ENCODE results near the gene MLANA. TPM values are rescaled to one million over a fixed set of nuclear protein-coding genes. Genes with fewer than 3 reads are reported as not detected.
A peak's percentile ranks its signal among the peaks of the same experiment; 100 is the strongest.
"Not testable (repeated sequence)": the region's sequence is repeated elsewhere in the genome, so short reads cannot be mapped to it uniquely, and the experiment has no call there.

Gene MLANA
- total RNA-seq, 1 donor from 2014 or later: not detected

DNA sequence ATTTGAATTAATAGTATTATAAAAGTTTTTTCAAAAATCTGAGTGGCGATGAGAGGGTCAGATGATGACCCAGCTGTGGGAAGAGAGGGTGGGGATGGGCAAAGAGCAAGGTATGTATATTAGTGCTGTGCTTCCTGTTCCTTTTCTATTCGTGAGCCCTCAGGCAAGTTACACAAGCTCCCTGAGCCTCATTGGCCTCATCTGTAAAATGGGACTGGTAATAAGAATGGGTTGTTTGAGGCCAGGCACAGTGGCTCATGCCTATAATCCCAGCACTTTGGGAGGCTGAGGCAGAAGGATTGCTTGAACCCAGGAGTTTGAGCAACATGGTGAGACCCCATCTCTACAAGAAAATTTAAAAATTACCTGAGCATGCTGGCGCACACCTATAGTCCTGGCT is 24.0 kb upstream of the MLANA start:
- intact Hi-C loops (cut with DNase I): no loop called here
- no peak for ATAC-seq (ENCODE audit: poor library complexity)
- no peak for DNase-seq

DNA sequence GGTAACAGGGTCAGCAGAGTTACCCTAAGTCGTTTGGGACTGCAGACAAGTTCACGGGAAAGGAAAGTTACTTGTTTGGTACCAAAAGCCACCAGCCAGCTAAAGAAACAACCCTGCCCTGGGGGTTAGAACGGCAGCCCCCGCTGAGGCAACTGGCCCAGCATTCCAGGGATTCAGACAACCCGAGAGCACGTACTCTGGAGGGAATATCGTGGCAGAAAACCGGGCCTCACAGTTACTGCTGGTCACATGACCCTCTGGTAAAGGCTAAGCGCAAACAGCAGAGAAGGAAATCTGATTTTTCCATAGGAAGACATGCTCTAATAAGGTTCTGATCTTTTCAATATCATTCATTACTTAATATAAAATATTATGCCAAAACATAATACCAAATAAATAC is 22.5 kb upstream of the MLANA start:
- intact Hi-C loops (cut with DNase I): no loop called here
- DNase-seq: no peak
- no peak for ATAC-seq (ENCODE audit: poor library complexity)

DNA sequence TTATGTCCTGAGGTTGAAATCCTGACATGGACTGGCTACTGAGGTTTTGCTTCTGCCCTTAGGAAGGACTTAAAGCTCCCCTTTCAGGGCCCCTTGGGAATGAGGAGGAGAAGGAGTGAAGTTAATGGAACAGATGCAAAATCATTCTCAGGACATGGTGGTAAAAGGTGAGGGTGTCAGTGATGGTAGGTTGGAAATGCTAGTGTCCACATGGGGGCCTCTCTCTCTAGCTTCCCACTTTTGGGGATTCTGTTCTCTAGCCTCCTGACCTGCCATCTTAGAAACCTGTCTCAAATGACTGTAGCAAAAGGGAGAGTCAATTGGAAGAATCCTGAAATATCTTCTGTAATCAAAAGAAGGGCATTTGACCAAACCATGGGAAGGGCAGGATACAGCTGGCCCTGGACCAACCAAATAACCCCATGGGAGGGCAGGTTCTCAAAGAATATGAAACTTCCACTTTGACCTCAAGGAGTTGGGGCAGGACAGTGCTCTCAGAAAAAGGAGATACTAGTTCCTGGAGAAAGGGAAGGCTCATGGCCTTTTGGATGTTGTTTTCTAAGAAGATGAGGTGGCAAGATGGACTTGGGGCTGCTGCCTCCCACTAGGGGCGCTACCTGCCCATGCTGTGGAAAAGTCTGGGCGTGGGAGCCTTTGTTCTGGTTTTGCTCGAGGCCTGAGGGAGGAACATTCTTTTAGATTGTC is 21.2 kb upstream of the MLANA start:
- no peak for ATAC-seq (ENCODE audit: poor library complexity)
- no peak for DNase-seq
- intact Hi-C loops (cut with DNase I): no loop called here

DNA sequence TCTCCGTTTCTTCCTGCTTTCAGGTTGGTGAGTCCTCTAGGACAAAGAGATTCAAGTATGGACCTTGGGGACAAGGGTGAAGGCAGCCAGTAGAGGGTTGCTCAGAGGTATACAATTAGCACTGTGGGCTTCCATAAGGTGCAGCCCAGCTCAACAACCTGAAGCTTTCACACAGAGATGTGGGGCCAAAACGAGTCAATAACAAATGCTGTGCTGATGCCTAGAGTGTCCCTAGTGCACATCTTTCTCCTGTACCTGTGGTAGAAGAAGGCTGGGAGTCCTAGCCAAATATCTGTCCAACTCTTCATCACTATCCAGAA is 20.7 kb upstream of the MLANA start:
- DNase-seq (no peak), ATAC-seq (ENCODE audit: poor library complexity) (no peak)
- intact Hi-C loops (cut with DNase I): no loop called here

DNA sequence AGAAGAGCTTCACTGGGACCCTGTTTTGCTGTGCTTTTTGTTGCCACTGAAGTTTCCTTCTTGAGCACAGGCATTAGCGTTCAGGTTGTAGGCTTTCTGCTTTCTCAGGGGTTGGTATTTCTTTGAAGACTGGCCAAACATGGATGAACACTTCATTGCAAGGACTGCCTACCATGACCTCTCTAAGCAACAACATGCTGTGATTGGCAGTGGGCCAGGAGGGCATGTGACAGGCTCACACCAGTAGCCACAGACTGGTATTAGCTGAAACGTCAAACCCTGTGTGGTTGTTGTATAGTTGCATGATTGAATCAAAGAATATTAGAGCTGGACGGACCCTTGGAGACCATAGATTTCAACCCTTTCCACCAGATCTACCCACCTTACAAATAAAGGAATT is 20.0 kb upstream of the MLANA start:
- ATAC-seq (ENCODE audit: poor library complexity): no peak
- intact Hi-C loops (cut with DNase I): no loop called here
- no peak for DNase-seq

DNA sequence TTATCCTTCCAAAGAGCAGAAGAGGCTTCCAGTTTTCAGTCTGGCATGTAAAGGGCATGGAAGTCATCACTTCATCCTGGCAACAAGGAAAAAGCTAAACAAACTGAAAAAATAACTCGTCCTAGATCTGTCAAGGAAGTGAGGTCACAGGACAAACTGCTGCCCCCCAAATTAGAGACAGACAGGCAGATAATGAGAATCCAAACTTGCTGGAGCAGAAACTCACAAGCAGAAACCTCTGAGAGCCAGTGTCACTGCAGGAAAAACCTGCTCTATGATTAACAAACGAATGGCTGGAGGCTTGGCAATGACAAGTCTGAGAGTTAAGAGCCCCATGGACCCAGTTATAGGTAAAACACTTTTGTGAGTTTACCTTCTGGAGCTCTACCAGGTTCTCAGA is 18.9 kb upstream of the MLANA start:
- ATAC-seq (ENCODE audit: poor library complexity) (no peak), DNase-seq (no peak)
- intact Hi-C loops (cut with DNase I): no loop called here

DNA sequence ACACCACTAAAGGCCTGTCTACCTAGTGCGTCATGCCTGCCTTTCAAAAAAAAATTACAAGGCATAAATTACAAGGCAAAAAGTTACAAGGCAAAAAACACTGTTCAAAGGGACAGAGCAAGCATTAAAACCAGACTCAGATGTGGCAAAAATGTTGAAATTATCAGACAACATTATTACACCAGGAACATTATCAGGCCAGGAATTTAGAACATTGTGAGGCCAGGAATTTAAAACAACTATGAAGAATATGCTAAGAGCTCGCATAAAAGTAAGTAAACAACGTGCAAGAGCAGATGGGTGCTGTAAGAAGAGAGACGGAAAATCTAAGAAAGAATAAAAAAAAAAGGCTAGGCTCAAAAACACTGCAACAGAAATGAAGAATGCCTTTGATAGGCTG is 18.2 kb upstream of the MLANA start:
- ATAC-seq (ENCODE audit: poor library complexity) (no peak), DNase-seq (no peak)
- intact Hi-C loops (cut with DNase I): no loop called here

DNA sequence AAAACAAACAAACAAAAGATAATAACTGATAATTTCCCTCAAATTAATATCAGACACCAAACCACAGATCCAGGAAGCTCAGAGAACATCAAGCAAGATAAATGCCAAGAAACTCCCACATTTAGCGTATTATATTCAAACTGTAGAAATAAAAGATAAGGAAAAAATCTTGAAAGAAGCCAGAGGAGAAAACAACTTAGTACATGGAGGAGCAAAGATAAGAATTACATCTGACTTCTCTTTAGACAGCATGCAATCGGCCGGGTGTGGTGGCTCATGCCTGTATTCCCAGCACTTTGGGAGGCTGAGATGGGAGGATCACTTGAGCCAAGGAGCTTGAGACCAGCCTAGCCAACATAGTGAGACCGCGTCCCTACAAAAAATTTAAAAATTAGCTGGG is 17.2 kb upstream of the MLANA start:
- DNase-seq: no peak
- ATAC-seq (ENCODE audit: poor library complexity): no peak
- intact Hi-C loops (cut with DNase I): no loop called here

DNA sequence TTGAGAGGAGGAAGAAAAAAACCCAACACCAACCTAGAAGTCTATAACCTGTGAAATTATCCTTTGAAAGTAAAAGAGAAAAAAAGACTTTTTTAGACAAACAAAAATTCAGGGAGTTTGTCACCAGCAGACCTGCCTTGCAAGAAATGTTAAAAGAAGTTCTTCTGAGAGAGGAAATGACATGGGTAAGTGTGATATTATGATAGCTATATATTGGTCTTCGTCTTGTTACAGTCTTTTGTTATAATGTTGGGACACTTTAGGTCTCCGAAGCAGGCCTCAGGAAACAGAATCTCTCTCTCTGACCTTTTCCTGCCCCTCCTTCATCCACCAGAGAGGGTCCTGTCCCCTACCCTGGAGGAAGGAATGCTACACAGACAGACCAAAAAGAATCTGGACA is 16.6 kb upstream of the MLANA start:
- ATAC-seq (ENCODE audit: poor library complexity) (no peak), DNase-seq (no peak)
- intact Hi-C loops (cut with DNase I): no loop called here

DNA sequence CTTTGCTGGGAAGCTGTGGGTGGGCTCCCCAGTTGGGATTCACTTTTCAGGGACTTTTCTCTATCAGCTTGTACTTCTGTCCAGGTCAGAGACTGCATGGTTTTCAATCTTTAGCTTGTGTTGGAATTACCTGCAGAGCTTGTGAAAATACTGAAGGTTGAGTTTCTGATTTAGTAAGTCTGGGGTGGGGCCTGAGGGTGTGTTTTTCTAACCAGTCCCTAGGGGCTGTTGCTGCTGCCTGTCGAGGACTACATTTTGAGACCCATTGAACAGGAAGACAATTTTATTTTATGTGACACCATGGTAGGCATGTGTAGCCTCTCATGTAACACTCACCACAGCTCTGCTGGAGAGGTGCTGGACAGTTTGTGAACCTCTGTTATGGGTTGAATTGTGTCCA is 14.7 kb upstream of the MLANA start:
- ATAC-seq (ENCODE audit: poor library complexity): no peak
- intact Hi-C loops (cut with DNase I): no loop called here

DNA sequence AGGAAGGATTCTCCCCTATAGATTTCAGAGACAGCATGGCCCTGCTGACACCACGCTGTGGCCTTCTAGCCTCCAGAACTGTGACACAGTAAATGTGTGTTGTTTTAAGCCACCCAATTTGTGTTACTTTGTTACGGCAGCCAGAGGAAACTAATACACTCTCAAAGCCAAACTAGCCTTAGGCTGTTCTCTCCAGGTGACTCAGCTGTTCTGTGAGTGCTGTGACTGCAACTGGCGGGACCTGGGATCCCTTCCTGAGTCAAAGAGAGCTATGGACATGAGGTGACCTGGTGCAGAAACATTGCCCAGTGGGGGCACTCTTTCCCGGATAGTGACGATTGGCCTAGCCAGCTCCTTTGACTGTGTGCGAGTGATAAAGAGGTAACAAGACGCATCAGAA is 14.0 kb upstream of the MLANA start:
- DNase-seq: no peak
- intact Hi-C loops (cut with DNase I): no loop called here
- no peak for ATAC-seq (ENCODE audit: poor library complexity)

More for the DNA sequence above, 14.7 kb upstream of the MLANA start:
- DNase-seq: no peak

DNA sequence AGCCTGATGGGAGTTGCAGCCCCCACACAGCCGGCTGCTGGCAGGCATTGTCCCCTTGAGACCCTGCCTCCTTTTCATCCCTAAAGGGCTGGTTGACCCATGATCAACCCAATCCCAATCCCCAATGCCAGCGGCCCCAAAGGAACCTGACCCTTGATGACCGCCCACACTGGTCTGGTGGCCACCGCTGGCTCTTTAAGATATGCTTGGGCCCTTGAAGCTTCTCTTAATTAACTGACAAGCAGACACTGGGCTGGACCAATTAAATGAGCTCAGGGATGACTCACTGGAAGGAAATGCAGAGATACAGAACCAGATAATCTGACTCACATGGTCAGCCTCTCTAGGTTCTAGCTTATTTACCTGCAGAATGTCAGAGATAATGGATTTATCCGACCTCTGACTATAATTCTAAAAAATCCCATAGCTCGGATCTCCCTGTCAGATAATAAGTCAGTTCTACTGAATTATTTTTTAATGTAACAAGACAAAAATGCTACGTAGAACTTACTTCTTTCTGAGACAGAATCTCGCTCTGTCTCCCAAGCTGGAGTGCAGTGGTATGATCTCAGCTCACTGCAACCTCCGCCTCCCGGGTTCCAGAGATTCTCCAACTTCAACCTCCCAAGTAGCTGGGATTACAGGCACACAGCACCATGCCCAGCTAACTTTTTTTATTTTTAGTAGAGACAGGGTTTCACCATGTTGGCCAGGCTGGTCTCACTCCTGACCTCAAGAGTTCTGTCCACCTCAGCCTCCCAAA is 11.1 kb upstream of the MLANA start:
- intact Hi-C loops (cut with DNase I): no loop called here
- ATAC-seq (ENCODE audit: poor library complexity) (no peak), DNase-seq (no peak)

DNA sequence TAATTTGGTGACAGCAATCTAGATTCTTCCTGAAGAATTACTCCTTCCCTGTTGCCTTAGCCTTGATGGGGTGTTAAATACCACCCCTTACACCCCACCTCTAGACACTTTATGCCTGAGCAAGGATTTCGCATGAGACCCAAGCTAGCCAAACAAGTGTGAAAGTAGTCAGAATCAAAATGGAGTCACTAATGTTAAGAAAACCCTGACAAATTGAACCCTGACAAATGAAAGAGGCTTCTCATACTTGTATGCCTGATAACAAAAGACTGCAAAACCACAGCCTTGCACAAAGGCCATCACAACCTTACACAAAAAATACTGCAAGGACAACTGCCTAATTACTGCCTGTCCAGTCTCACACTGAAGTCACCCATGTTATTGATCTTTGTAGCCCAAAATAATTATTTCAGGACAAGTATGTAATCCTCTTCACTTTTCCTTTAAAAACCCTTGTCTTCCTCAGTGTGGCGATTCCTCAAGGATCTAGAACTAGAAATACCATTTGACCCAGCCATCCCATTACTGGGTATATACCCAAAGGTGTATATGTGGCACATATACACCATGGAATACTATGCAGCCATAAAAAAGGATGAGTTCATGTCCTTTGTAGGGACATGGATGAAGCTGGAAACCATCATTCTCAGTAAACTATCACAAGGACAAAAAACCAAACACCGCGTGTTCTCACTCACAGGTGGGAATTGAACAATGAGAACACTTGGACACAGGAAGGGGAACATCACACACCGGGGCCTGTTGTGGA is 8.3 kb upstream of the MLANA start:
- ATAC-seq (ENCODE audit: poor library complexity); intact Hi-C loops (cut with DNase I); DNase-seq: not testable (repeated sequence)

DNA sequence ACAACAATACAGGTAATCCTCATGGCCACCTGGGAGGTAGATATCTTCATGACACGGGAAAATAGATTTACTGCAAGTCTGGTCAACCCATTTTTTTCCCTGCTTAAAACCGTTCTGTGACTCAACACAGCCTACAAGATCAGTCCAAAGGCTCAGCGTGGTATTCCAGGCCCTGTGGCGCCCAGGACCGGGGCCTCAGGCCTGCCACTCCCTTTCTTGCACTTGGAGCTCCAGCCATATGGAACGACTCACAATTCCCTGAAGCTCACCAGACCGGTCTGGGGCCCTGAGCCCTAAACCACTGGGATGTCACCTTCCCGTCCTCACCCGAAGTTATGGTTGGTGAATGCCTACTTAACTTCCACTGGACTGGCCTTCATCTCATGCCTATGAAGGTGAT is 6.5 kb upstream of the MLANA start:
- intact Hi-C loops (cut with DNase I): no loop called here
- DNase-seq (no peak), ATAC-seq (ENCODE audit: poor library complexity) (no peak)

DNA sequence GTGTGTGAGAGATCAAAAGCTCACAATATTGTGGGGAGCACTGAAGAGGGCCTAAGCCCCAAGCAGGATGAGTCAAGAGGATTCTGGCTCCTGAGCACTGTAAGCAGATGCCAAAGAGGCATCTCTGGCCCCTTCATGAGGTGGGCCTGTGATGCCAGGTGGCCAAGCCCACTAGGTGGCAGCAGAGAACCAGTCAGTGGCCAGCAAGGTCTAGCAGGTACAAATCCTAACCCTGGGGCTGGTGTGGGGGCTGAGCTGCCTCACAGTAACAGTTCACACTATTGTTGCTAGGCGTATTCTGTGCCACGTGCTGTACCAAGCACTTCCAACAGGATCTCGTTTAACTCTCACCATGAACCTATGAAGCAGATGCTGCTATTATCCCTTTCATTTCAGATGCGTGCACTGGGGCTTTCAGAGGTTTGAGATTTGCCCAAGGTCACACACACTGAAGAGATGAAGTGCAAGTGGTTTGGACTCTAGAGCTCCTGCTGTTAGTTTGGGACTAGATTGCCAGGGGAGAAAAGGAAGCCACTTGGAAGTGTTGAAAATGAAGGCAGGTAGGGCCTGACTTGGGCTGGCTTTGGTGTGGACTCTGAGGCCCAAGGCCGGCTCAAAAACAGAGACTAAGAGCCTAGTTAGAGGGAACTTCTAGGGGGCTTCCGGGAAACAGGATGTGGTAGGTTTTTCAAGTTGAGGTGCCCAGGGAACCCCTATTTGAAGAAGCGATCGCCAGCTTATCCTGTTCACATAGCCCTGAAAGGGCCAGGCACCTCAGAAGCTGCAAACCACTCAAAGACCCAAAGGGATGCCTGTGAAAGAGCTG is 4.4 kb upstream of the MLANA start:
- peak; percentile 86 for ATAC-seq (ENCODE audit: poor library complexity)

DNA sequence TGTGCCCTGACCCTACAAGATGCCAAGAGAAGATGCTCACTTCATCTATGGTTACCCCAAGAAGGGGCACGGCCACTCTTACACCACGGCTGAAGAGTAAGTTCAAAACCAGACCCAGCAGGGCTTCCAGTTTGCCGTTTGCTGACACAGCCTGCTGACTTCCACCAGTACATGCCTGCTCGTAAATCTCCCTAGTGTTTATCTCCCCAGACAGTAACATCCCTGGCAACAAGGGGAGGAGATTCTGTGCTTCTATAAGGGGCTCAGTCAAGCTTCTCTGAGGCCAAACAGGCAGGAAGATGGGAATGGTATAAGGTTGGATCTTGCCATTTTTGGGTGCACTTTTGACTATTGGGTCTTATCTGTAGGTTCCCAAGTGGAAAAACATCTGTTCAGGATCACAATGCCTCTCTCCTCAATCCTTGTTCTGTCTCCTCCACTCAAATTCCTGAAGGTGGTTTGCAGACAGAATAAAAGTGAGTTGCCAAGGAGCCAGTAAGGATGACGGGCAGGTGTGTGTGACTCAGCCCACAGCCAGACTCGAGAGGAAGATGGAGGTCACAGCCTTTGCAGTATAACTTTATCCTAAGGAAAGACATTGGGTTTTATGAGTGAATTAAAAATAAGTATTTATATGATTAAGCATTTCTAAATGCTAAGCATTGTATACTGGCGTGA is 1.9 kb downstream of the MLANA start:
- ATAC-seq (ENCODE audit: poor library complexity) (no peak), DNase-seq (no peak)
- intact Hi-C loops (cut with DNase I): no loop called here

More for the DNA sequence above, 4.4 kb upstream of the MLANA start:
- intact Hi-C loops (cut with DNase I): loop anchor here (5.0 kb wide), 2 partner anchors 166 to 421 kb away; no protein-coding TSS in a partner anchor
- peak; percentile 80 for DNase-seq

DNA sequence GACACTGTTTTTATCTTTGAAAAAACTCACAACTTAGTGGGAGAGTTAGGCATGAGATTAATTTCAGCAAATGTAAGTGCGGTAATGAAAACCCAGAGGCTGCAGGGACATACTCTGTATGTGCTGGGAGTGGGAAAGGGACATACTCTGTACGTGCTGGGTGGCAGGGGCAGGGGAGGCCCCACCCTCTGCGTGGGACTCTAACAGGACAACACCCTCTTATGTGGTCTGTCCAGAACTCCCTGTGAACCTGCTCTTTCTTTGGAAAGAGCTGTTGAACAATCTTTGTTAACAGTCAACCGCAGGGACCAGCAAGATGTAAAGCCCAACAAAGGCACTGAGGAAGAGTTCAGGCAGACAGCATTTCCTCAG is 2.4 kb downstream of the MLANA start:
- ATAC-seq (ENCODE audit: poor library complexity) (no peak), DNase-seq (no peak)
- intact Hi-C loops (cut with DNase I): no loop called here

DNA sequence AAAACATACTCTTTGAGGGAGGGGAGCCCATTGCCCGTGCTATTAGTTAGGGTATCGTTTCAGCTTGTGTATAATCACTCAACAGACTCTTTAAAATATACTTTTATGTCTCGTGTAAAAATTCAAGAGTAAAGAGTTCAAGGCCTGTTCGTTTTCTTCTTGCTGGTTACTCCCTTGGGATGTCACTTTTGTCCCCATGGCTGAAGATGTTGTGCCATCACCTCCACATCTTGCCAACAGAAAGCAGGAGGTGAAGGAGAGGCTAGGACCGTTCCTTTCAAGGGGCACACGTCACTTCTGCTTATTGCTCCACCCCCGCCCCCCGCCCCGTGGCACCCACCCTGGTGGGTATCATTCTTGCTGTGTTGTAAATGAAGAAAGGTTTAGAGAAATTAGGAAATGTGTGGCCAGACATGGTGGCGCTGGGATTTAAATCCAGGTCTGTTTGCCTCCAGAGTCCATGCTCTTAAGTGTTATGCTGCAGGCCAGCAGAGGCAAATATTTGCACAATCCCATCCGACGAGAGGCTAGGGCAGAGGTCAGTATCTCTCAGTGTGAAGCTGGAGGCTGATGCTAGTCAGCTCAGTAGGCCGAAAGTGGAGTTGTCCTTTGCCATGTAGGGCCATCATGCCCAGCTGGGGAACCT is 3.0 kb downstream of the MLANA start:
- intact Hi-C loops (cut with DNase I): no loop called here
- DNase-seq (no peak), ATAC-seq (ENCODE audit: poor library complexity) (no peak)

Data from Right ventricle myocardium superior (tissue), 1 donor.